Stimulated activated CD8-positive, alpha-beta memory T cell treated with anti-CD3 and anti-CD28 coated beads, Interleukin-15, amount 100 ng/mL, for 1 hour (primary cell): ENCODE measurements around the gene OR13C5.
"Not testable (repeated sequence)": the region's sequence is repeated elsewhere in the genome, so short reads cannot be mapped to it uniquely, and the experiment has no call there.

Experiments used
- DNase-seq: peaks from one replicate; pipeline ENCODE4 v3.0.0-alpha.2; 2020; ENCODE audit warnings: low read depth

Gene OR13C5, protein sequence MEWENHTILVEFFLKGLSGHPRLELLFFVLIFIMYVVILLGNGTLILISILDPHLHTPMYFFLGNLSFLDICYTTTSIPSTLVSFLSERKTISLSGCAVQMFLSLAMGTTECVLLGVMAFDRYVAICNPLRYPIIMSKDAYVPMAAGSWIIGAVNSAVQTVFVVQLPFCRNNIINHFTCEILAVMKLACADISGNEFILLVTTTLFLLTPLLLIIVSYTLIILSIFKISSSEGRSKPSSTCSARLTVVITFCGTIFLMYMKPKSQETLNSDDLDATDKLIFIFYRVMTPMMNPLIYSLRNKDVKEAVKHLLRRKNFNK

DNA sequence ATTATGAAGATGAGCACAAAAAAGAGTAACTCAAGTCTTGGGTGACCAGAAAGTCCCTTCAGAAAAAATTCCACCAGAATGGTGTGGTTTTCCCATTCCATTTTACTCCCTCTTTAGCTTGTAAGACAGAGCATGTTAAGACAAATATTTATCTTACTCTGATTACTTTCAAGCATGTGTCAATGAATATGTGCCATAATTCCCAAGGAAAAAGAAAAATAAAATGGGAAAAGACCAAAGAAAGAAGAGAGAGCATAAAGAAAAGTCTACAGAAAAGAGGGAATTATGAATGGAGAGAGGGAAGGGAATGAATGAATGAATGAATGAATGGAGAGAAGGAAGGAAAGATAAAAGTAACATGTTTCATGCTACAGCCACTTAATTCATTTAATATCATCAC is at the start of gene OR13C5:
Gene OR13C5, minus strand, starts transcription at position 101 of the 400 bp plus-strand sequence. Its CDS starts 0 bp downstream, at position 101.
- DNase-seq: not testable (repeated sequence)

DNA sequence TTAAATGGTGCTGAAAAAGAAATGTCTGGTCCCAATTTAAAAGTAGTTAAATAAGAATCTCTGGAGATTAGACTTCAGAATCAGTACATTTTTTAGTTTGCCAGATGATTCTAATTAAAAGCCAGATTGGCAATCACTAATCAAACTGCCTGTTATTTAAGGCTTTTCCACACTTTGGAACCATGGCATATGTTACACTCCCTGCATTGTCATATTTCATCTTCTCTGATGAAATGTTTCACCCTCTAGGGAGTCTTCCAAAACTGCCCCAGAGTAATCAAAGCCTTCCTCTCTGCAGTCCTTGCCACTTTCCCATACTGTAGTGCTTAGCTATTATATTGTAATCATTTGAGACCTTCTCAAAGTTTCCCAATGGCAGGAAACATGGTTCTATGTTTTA is 36.2 kb upstream of the OR13C5 start:
- DNase-seq: no peak

DNA sequence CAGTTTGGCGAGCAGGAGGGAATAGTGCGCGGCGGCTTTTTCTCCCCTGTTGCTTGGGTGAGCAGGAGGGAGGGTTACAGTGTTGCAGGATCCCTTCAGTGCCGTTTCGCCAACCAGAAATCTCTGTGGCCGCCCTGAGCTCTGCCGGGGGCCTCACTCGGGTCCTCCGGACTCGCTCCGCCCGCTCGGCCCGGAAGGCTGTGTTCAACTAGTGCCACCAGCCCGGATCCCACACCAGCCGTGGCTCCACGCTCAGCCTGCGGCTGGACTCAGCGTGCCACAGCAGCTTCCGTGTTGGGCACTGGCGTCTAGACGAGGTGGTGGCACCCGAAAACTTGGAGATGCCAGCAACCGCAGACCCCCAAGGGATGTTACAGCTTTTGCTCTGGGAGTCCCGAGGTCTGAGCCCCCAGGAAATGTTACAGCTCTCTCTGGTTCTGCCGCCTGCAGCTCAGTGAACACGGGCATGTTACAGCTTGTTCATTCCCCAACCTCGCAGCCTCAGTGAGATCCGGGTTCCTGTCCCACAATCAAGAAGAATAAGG is 34.8 kb upstream of the OR13C5 start:
- DNase-seq: no peak

DNA sequence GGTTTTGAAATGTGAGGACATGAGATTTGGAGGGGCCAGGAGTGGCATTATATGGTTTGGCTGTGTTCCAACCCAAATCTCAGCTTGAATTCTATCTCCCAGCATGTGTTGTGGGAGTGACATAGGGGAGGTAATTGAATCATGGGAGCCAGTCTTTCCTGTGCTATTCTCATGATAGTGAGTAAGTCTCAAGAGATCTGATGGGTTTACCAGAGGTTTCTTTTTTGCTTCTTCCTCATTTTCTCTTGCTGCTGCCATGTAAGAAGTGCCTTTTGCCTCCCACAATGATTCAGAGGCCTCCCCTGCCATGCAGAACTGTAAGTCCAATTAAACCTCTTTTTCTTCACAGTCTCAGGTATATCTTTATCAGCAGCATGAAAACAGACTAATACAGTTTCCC is 26.8 kb upstream of the OR13C5 start:
- DNase-seq: not testable (repeated sequence)

DNA sequence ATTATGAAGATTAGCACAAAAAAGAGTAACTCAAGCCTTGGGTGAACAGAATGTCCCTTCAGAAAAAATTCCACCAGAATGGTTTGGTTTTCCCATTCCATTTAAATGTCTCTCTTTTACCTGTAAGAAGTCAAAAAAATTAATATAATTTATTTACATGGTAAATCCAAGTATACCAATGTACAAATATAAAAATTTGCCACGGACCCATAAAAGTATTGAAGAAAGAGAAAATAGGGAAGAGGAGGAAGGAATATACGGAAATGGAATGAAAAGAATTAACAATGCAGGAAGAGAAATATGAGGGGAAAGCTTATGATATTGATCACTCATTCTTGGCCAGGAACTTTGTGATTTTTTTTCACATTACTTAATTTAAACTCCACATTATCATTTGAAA is 18.9 kb upstream of the OR13C5 start, which contains the start of gene OR13C9:
Gene OR13C9, minus strand, starts transcription at position 101 of the 400 bp plus-strand sequence. Its CDS starts 0 bp downstream, at position 101.
- no peak for DNase-seq

DNA sequence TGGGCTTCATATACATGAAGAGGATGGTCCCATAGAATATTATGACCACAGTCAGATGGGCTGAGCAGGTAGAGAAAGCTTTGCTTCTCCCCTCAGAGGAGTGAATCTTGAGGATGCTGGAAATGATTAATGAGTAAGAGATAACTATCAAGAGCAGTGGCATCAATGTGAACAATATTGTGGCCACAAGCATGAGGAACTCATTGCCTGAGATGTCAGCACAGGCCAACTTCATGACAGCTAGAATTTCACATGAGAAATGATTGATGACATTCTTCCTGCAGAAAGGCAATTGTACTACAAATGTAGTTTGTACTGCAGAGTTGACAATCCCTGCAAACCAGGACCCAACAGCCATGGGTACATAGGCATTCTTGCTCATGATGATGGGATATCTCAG is 18.2 kb upstream of the OR13C5 start:
- no peak for DNase-seq

DNA sequence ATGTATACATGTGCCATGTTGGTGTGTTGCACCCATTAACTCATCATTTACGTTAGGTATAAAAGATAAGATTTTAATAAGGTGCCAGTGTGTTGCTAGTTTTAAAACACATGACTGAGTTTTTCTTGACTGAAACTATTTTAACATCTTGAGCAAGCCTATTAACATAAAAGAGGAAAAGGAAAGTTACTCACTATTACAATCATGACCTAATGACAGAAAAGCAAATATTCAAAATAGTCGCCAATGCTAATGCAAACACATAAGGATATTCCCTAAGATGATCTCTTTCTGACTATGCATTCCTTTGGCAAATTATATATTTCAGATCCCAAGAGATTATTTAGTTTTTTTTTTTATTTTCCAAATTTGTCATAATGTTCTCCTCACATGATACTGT is 12.0 kb upstream of the OR13C5 start:
- no peak for DNase-seq

DNA sequence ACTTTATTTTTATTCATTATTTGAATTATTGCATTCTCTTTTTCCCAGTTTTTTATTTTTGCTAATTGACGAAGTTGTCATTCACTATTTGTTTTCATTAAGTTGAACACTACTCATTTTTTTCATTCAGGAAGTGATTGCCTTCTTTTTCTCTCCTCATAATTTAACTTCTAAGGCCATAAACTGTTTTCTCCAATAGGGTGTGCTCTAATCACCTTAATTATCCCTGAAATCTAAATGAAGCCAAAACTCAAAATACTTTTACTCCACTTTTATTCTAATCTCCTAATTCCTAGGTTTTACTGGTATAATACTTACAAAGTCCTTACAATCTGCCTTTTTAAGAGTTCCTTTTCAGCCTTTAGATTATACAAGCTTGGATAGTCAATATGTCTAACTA is 9.1 kb upstream of the OR13C5 start:
- no peak for DNase-seq

DNA sequence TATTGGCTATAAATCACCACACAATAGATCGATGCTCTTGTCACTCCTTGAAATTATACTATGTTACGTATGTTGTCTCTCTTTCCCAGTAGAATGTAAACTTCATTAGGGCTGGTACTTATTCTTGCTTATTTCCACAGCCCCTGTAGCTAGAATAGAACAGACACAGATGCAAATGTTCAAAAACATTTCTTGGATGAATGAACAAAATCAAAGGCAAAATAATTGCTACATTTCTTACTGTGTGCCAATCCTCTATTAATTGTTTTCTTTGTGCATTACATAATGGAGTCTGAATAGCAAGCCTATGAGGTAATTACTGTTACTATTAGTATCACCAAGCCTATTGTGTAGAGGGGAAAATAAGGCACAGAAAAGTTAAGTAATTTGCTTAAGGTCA is 6.9 kb upstream of the OR13C5 start:
- no peak for DNase-seq

DNA sequence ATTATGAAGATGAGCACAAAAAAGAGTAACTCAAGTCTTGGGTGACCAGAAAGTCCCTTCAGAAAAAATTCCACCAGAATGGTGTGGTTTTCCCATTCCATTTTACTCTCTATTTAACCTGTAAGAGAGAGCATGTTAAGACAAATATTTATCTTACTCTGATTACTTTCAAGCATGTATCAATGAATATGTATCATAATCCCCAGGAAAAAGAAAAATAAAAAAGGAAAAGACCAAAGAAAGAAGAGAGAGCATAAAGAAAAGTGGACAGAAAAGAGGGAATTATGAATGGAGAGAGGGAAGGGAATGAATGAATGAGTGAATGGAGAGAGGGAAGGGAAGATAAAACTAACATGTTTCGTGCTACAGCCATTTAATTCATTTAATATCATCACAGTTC is 6.3 kb upstream of the OR13C5 start, which contains the start of gene OR13C2:
Gene OR13C2, minus strand, starts transcription at position 101 of the 400 bp plus-strand sequence. Its CDS starts 0 bp downstream, at position 101.
- not testable (repeated sequence) for DNase-seq

DNA sequence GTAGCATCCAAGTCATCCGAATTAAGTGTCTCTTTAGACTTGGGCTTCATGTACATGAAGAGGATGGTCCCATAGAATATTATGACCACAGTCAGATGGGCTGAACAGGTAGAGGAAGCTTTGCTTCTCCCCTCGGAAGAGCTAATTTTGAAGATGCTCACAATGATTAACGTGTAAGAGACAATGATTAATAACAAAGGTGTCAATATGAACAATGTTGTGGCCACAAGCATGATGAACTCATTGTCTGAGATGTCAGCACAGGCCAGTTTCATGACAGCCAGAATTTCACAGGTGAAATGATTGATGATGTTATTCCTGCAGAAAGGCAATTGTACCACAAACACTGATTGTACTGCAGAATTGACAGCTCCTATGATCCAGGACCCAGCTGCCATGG is 5.6 kb upstream of the OR13C5 start:
- DNase-seq: no peak

DNA sequence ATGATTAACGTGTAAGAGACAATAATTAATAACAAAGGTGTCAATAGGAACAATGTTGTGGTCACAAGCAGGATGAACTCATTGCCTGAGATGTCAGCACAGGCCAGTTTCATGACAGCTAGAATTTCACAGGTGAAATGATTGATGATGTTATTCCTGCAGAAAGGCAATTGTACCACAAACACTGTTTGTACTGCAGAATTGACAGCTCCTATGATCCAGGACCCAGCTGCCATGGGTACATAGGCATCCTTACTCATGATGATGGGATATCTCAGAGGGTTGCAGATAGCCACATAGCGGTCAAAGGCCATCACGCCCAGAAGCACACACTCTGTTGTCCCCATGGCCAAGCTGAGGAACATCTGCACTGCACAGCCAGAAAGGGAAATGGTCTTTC is 464 bp downstream of the OR13C5 start:
- DNase-seq: not testable (repeated sequence)

DNA sequence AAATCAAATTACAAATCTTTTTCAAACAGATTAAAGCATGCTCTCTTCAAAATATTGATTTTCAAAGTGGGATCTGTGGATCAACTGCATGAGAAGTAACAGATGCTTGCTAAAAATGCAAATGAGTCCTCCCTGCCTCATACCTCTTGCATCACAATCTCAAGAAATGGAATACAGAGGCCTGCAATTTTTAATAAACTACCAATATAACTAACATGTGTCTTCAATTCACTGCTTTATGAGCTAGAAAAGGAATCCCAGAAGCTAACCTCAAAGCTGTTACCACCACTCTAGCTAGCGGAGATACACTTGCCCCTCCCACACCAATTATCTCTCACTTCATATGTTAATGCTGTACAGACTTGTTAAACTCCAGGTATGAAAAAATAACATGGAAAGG is 9.6 kb downstream of the OR13C5 start:
- DNase-seq: no peak

DNA sequence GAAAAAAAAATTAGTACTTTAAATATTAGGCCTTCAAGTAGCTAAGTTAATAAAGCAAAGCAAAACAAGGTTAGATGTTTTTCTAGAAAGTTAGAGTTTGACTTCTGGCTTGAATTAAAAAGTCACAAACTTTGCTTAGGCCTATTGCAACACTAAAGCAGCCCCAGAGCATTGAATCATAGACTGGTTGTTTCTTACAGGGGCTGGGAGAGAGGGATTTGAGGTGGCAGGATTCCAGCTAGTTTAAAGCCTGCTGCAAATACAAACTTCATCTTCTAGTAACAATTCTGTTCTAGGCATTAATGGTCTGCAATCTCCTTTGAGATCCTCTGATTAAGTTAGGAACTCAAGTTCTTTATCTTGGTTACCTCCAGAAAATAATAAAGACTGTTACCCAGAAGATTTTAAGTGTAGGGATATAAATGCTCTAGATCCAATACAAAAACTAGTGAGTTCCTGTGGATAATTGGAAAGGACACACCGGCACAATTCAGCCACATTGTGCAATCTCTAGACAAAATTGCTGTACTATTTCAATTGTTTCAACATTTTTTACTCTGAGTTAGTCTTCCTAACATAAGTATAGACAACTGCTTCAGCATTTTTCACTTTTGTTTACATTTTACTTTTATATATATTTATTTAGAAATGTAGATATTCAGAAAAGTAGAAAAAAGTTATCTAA is 12.6 kb downstream of the OR13C5 start:
- DNase-seq: no peak

DNA sequence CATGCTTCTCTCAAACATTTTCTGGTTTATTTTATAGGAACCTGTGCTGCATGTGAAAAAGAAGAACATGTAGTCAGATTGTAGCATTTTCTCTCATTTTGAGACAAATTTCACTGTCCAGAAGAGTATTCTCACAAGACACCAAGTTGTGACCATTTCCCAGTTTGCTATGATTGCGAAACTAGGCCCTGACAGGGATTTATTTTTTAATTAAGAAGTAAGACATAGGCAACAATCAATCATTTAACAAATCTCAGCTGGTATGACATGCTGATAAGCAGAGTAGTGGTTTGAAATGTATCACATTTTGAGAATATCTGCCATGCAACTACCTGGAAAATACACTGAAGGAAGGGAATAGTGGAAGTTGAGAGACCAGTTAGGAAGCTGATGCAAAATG is 18.7 kb downstream of the OR13C5 start:
- no peak for DNase-seq

DNA sequence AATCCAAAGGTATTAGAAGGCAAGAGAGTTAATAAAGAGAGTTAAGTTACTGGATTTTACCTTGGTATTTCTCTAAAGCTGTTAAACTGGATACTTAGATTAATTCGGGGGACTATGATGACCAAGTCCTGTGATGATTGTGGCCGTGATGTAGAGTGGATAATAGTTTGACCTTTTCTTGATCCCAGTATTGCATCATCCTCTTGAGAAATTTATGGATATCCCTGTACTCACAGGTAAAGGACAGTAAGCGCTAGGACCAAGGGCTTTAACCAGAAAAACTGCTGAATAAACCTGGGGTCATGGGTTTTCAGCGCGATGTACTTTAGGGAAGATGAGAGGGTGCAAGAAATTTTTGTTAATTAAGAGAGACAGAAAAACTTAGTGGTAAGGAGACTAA is 21.9 kb downstream of the OR13C5 start:
- DNase-seq: no peak

DNA sequence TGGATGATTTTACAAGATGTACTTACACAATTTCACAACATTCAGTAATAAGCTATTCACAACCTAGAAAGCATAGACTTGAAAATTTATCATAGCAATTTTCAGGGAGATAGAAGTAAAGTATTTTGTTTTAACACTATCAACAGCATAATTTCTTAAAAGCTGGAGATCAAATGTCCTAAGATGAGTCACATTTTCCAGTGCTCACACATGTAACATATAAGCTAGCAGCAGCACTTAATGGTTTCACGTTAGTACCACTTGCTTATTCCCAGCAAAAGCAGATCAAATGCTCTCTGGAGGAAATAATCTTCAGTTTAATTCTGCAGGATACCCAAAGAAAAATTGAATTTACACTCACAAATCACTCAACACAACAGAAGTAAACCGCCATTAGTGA is 23.8 kb downstream of the OR13C5 start:
- DNase-seq: no peak

DNA sequence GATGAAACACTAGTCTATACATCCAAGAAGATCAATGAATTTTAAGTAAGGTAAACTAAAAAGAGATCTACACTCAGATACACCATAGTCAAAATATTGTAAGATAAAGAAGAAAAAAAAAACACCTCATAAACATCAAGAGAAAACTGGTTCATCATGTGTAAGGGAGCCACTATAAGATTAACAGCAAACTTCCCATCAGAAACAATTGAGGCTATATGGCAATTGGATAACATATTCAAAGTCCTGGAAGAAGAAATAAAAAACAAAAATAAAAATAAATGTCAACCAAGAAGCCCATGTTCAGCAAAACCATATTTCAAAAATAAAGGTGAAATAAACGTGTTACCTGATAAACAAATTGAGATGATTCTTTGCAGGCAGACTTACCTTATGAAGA is 26.6 kb downstream of the OR13C5 start:
- DNase-seq: no peak

DNA sequence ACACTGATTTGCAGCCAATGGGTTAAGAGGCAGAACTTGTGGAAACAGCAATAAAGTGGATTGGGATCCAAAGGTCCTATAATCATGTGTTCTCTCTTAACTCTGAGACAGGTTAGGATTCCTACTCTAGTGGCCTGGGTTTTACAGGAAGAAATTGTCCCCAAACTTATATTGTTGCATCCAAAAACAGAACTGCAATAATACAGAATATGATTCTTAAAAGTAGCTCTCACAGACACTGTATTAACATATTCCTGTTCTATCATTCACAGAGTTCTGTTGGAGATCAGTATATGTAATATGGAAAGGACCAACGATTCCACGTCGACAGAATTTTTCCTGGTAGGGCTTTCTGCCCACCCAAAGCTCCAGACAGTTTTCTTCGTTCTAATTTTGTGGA is 30.3 kb downstream of the OR13C5 start, which contains the start of gene OR13C8:
Gene OR13C8, plus strand, starts transcription at position 301 of the 400 bp plus-strand sequence. Its CDS starts 0 bp downstream, at position 301.
- no peak for DNase-seq

DNA sequence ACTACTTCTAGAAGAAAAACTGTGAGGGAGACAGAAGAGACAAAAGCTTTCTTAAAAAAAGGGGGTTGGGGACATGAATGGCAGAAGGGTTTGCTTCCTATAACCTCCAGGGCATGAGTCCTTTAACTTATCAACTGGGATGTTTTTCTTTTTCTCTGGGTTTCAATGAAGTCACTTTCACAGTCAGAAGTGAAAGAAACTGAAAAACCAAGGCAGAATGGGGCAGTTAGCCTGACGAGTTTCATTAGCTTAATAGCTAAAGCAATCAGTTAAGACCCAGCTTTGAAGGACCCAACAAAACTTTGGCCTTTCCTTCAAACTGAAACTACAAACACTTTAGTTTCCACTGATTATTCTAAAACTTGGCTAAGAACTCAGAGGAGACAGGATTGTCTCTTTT is 34.9 kb downstream of the OR13C5 start:
- DNase-seq: no peak

DNA sequence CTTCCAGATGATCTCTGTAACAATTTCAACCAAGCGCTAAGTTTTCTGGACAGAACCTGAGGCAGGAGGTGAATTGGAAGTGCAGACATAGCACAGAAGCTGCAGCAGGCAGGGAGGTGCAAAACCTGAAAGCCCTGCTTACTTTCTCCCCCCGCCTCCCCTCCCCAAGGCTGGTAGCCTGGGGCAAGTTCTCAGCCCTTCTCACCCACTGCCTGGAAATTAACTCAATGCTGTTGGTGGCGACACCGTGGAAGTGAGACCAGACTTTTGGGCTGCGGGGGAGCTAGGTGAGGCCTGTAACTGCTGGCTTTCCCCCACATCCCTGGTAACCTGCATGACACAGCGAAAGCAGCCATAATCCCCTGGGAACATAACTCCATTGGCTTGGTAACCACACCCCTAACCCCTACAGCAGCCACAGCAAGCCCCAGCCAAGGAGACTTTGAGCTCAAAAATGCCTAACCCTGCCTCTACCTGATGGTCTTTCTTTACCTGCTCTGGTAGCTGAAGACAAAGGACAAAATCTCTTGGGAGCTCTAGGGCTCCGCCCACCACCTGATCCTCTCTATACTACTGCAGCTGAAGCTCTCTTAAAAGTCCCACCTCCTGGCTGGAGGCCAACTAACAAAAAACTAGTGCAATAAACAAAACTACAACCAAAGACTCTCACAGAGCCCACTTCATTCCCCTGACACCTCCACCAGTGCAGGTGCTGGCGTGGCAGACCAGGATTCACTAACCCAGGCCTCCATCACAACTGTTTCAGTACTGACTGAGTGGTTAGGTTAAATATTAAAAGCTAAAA is 42.2 kb downstream of the OR13C5 start:
- DNase-seq: no peak

DNA sequence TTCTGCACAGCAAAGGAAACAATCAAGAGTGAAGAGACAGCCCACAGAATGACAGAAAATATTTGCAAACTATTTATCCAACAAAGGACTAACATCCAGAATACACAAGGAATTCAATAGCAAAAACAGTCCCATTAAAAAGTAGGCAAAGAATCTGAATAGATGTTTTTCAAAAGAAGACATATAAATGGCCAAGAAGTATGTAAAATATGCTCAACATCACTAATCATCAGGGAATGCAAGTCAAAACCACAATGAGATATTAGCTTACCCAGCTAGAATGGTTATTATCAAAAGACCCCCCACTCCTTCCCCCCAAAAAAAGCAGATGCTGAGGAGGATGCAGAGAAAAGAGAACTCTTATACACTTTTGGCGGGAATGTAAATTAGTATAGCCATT is 43.7 kb downstream of the OR13C5 start:
- no peak for DNase-seq
